BLaER1 treated with 17β-estradiol and CSF1 and Interleukin-3, amounts not matched to agents 10 nM and 100 nM (cell line): ENCODE results near the gene OPA3.

ENCODE experiments used
- H3K27ac ChIP-seq, 11 experiments: shearing (Covaris generic); formaldehyde crosslinking; 2 replicates each; pipeline ENCODE4 v1.8.1; 2022
- H3K27me3 ChIP-seq, 11 experiments: shearing (Covaris generic); formaldehyde crosslinking; 2 replicates each; pipeline ENCODE4 v1.8.1; 2022
- H3K36me3 ChIP-seq, 11 experiments: shearing (Covaris generic); formaldehyde crosslinking; 2 replicates each; pipeline ENCODE4 v1.8.1; 2022
- H3K4me1 ChIP-seq, 10 experiments: shearing (Covaris generic); formaldehyde crosslinking; 2 replicates each; pipeline ENCODE4 v1.8.1; 2022
- H3K4me2 ChIP-seq, 11 experiments: shearing (Covaris generic); formaldehyde crosslinking; 2 replicates each; pipeline ENCODE4 v1.8.1; 2022
- H3K4me3 ChIP-seq, 10 experiments: shearing (Covaris generic); formaldehyde crosslinking; 2 replicates each; pipeline ENCODE4 v1.8.1; 2022
- H3K9ac ChIP-seq, 11 experiments: shearing (Covaris generic); formaldehyde crosslinking; 2 replicates each; pipeline ENCODE4 v1.8.1; 2022
- H3K9me3 ChIP-seq, 11 experiments: shearing (Covaris generic); formaldehyde crosslinking; replicated peaks in 1 of 11; 2 replicates each; pipeline ENCODE4 v1.8.1; 2022
- H4K20me1 ChIP-seq, 11 experiments: shearing (Covaris generic); formaldehyde crosslinking; 2 replicates each; pipeline ENCODE4 v1.8.1; 2022
- Cebpa-rat ChIP-seq, 11 experiments: shearing (Covaris generic); IDR thresholded peaks; 2 replicates each; pipeline ENCODE4 v1.8.1; 2022

Gene OPA3

DNA sequence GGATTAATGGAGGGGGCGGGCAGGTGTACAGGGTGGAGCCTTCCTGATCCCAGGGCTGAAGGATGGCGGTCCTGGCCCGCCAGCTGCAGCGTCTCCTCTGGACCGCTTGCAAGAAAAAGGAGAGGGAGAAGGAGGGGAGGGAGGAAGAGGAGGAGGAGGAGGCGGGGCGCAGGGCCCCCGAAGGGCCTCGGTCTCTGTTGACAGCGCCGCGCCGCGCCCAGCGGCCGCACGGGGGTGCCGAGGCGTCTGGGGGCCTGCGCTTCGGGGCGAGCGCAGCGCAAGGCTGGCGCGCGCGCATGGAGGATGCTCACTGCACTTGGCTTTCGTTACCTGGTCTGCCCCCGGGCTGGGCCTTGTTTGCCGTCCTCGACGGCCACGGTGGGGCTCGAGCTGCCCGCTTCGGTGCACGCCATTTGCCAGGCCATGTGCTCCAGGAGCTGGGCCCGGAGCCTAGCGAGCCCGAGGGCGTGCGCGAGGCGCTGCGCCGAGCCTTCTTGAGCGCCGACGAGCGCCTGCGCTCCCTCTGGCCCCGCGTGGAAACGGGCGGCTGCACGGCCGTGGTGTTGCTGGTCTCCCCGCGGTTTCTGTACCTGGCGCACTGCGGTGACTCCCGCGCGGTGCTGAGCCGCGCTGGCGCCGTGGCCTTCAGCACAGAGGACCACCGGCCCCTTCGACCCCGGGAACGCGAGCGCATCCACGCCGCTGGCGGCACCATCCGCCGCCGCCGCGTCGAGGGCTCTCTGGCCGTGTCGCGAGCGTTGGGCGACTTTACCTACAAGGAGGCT lies 86.0 kb downstream of the OPA3 start, which contains the start of gene PPM1N:
PPM1N (plus strand) TSS at position 33 of the 785 bp plus-strand sequence; CDS start at position 63, 30 bp downstream.
- TF ChIP-seq Cebpa-rat (IDR thresholded peaks at IDR 0.05): no peak
- peak within 1 kb of the TSS in 10 of 11 experiments; percentile 18 to 72 (median 62); a peak in 18 of 22 replicates for H3K9ac ChIP-seq
- H4K20me1 ChIP-seq: peaks cover 0 to 43% (median 25%) of the 10 kb centered on the region in 11 experiments; a peak in 13 of 22 replicates
- peak within 1 kb of the TSS; percentile 56 to 96 (median 76) for H3K4me3 ChIP-seq
- H3K27ac ChIP-seq: peak within 1 kb of the TSS in 5 of 11 experiments; percentile 21 to 60 (median 37); a peak in 6 of 22 replicates
- H3K4me2 ChIP-seq: peak within 1 kb of the TSS; percentile 83 to 100 (median 99)
- H3K9me3 ChIP-seq: peaks cover 0 to 9% (median 0%) of the 10 kb centered on the region in 11 experiments; a peak in 1 of 22 replicates
- H3K27me3 ChIP-seq: peaks cover 43 to 71% (median 64%) of the 10 kb centered on the region in 11 experiments
- peaks cover 0 to 12% (median 0%) of the 10 kb centered on the region in 11 experiments; a peak in 4 of 22 replicates for H3K36me3 ChIP-seq
- H3K4me1 ChIP-seq: peaks cover 38 to 81% (median 55%) of the 10 kb centered on the region in 10 experiments

DNA sequence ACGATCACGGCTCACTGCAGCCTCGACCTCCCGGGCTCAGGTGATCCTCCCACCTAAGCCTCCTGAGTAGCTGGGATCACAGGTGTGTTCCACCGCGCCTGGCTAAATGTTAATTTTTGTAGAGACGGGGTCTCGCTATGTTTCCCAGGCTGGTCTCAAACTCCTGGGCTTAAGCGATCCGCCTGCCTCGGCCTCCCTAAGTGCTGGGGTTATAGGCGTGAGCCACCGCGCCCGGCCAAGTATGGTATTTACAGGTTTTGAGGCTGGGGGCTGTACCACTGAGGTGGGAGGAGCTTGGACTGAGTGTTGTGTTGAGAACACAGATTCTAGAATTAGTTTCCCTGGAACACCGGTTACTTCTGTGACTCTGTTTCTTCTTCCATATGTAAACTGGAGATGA lies 86.8 kb downstream of the OPA3 start:
- Histone ChIP-seq H3K9ac (peak overlapping the region in 1 of 11 experiments; percentile 27; a peak in 1 of 22 replicates), H3K27me3 (peaks cover 43 to 71% (median 64%) of the 10 kb centered on the region in 11 experiments), H3K27ac (no peak overlapping the region), H3K9me3 (peaks cover 0 to 9% (median 0%) of the 10 kb centered on the region in 11 experiments; a peak in 1 of 22 replicates), H4K20me1 (peaks cover 0 to 43% (median 25%) of the 10 kb centered on the region in 11 experiments; a peak in 13 of 22 replicates), H3K36me3 (peaks cover 0 to 12% (median 0%) of the 10 kb centered on the region in 11 experiments; a peak in 4 of 22 replicates), H3K4me2 (peak overlapping the region; percentile 76 to 100 (median 97)), H3K4me1 (peaks cover 46 to 78% (median 62%) of the 10 kb centered on the region in 10 experiments), H3K4me3 (peak overlapping the region in 3 of 10 experiments; percentile 26 to 89 (median 84); a peak in 2 of 20 replicates)
- TF ChIP-seq Cebpa-rat (IDR thresholded peaks at IDR 0.05): no peak

DNA sequence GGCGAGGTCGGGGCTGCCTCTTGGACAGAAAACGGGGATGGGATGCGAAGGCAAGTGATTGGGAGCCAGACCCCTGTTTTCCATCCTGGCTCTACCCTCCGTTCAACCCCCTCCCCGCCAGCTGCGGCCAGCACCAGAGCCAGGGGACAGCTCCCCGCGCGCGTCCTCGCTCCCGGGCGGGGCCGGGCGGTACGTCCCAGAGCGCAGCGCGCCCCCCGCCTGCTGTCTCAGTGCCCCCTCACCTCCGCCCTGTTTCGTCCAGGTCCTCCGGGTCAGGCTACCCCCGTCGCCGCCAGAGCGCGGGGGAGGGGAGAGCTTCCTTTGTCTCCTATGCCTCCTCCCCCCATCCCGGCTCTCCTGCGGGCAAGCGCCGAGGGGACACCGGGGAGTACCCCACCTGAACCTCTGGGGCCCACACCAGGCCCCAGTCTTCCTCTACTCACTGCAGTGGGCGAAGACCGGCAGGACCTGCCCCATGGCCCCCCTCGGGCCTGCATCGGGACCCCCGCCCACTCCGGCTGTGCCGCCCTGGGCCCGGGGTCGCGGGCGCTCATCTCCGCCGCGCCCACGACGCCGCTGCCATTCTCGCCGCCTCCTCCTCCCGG lies 88.2 kb downstream of the OPA3 start:
- peak overlapping the region; percentile 68 to 96 (median 76) for H3K4me3 ChIP-seq
- peaks cover 43 to 69% (median 64%) of the 10 kb centered on the region in 11 experiments for H3K27me3 ChIP-seq
- peaks cover 0 to 9% (median 0%) of the 10 kb centered on the region in 11 experiments; a peak in 1 of 22 replicates for H3K9me3 ChIP-seq
- peak overlapping the region; percentile 96 to 100 (median 100) for H3K4me2 ChIP-seq
- peak overlapping the region; percentile 60 to 81 (median 74) for H3K9ac ChIP-seq
- peaks cover 0 to 12% (median 0%) of the 10 kb centered on the region in 11 experiments; a peak in 4 of 22 replicates for H3K36me3 ChIP-seq
- H3K27ac ChIP-seq: peak overlapping the region in 10 of 11 experiments; percentile 14 to 55 (median 42); a peak in 12 of 22 replicates
- peaks cover 0 to 43% (median 25%) of the 10 kb centered on the region in 11 experiments; a peak in 13 of 22 replicates for H4K20me1 ChIP-seq
- no peak for TF ChIP-seq Cebpa-rat (IDR thresholded peaks at IDR 0.05)
- H3K4me1 ChIP-seq: peaks cover 49 to 74% (median 56%) of the 10 kb centered on the region in 10 experiments

DNA sequence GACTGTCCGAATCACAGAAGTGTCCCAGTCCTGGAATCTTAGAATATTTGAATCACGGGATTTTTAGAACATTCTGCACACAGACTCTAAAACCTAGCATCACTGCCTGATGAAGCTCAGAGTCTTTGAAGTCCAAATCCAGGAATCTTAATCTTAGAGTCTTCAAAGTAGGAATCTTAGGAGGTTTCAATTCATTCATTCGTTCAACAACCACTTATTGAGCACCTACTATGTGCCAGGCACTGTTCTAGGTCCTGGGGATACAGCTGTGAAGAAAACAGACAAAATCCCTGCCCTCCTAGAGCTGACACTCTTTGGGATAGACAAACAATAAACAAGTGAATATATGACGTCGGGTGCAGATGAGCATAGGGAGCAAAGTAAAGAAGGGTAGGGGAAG lies 89.4 kb downstream of the OPA3 start:
- Histone ChIP-seq H3K36me3 (peaks cover 0 to 12% (median 0%) of the 10 kb centered on the region in 11 experiments; a peak in 4 of 22 replicates), H3K4me3 (no peak overlapping the region), H3K4me2 (peak overlapping the region in 2 of 11 experiments; percentile 96 to 97; a peak in 3 of 22 replicates), H3K9ac (no peak overlapping the region), H4K20me1 (peaks cover 0 to 43% (median 25%) of the 10 kb centered on the region in 11 experiments; a peak in 13 of 22 replicates), H3K27ac (no peak overlapping the region), H3K27me3 (peaks cover 43 to 61% (median 56%) of the 10 kb centered on the region in 11 experiments), H3K4me1 (peaks cover 45 to 65% (median 55%) of the 10 kb centered on the region in 10 experiments), H3K9me3 (peaks cover 0 to 9% (median 0%) of the 10 kb centered on the region in 11 experiments; a peak in 1 of 22 replicates)
- no peak for TF ChIP-seq Cebpa-rat (IDR thresholded peaks at IDR 0.05)

DNA sequence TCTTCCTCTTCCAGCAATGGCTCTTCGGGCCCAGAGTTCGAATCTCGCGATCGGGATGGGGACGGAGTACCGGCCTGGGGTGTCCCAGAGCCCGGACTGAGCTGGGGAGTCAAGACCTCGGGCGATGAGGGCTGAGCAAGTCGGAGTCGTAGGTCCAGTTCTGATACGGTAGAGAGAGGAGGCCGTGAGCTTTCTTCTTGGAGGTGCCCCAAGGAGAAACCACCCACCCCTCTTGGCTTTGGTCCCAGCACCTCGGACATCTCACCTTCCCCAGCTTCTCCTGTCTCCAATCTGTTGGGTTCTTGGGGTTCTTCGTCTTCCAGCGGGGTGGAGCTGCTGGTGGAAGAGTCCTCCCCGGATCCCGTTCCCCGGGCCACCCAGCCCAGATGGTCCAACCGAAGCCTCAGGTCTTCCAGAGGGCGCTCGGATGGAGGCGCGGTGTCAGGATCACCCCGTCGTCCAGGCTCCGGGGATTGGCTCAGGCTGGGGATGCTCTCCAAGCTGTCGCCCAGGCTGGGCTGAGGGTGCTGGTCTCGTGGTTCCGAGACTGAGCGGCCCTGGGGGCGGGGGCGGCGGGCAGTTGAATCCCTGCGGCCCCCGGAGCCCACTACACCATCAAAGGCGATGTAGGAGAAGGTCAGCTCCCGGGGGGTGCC lies 90.2 kb downstream of the OPA3 start:
- peaks cover 0 to 40% (median 22%) of the 10 kb centered on the region in 11 experiments; a peak in 13 of 22 replicates for H4K20me1 ChIP-seq

DNA sequence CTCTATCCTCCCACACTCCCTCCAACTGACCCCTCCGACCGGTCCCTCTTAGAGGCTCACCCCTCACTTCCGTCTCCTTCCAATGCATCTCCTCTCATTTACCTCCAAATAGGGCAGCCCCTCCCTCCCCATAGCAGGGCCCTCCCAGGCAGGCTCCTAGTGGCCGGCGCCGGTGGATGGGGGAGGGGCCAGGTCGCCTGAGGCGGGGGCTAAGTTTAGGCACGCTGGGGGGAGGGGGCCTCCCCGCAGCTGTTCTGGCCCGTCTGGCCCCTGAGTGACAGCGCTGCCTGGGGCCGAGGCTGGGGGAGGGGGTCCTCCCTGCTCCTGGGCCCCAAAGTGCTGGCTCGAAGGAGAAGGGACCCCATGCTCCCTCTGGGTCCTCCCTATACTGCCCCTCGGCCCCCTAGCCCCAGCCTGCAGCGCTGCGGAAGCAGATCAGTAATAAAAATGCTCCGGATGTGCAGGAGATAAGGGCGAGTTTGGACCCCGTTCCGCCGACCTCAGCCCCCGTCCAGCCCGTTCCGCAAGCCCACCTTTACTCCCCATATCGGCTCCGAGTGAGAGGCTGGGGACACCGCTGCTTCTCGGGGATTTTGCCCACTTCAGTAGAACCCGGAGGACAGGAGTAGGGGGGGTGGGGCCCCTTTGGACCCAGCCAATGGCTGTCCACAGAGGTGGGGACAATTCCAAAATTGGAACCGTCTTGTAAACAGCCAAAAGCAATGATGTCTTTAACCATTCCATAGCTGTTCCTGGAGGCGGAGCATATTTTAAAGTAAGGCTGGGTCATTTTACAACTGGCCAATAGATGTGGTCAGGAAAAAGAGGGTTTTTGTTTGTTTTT lies 91.8 kb downstream of the OPA3 start:
- H3K4me3 ChIP-seq: peak overlapping the region; percentile 59 to 74 (median 66)
- H3K9ac ChIP-seq: peak overlapping the region; percentile 65 to 82 (median 75)
- H3K4me2 ChIP-seq: peak overlapping the region; percentile 87 to 98 (median 94)
- no peaks in the 10 kb centered on the region for H3K9me3 ChIP-seq
- peaks cover 0 to 26% (median 0%) of the 10 kb centered on the region in 11 experiments; a peak in 4 of 22 replicates for H3K36me3 ChIP-seq
- TF ChIP-seq Cebpa-rat (IDR thresholded peaks at IDR 0.05): no peak
- H3K4me1 ChIP-seq: peaks cover 24 to 42% (median 34%) of the 10 kb centered on the region in 10 experiments
- H3K27ac ChIP-seq: peak overlapping the region; percentile 21 to 71 (median 59); a peak in 20 of 22 replicates
- H4K20me1 ChIP-seq: peaks cover 0 to 26% (median 11%) of the 10 kb centered on the region in 11 experiments; a peak in 10 of 22 replicates
- H3K27me3 ChIP-seq: peaks cover 22 to 37% (median 32%) of the 10 kb centered on the region in 11 experiments

More for the DNA sequence above, 90.2 kb downstream of the OPA3 start:
- peaks cover 37 to 53% (median 48%) of the 10 kb centered on the region in 11 experiments for H3K27me3 ChIP-seq
- H3K9ac ChIP-seq: no peak overlapping the region
- H3K9me3 ChIP-seq: peaks cover 0 to 7% (median 0%) of the 10 kb centered on the region in 11 experiments; a peak in 1 of 22 replicates
- peaks cover 40 to 57% (median 50%) of the 10 kb centered on the region in 10 experiments for H3K4me1 ChIP-seq
- H3K36me3 ChIP-seq: peaks cover 0 to 12% (median 0%) of the 10 kb centered on the region in 11 experiments; a peak in 4 of 22 replicates
- no peak overlapping the region for H3K4me3 ChIP-seq
- no peak for TF ChIP-seq Cebpa-rat (IDR thresholded peaks at IDR 0.05)
- no peak overlapping the region for H3K27ac ChIP-seq
- H3K4me2 ChIP-seq: peak overlapping the region in 3 of 11 experiments; percentile 90 to 98 (median 92); a peak in 5 of 22 replicates

DNA sequence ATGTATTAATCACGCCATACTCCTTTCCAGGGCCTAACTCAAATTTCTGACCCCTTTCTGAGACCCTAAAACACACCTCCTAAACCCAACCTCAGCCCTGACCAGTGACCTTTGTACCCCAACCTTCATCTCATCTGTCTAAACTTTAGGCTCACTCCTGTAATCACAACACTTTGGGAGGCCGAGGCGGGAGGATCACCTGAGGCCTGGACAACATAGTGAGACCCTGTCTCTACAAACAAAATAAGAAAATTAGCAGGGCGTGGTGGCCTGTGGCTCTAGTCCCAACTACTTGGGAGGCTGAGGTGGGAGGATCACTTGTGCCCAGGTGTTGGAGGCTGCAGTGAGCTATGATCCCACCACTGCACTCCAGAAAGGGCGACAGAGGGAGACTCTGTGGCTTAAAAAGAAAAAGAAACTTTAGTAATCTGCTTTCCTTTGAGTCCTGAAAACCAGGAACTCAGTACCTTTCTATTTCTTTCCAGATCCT lies 92.4 kb downstream of the OPA3 start:
- H3K9ac ChIP-seq: peak overlapping the region in 10 of 11 experiments; percentile 68 to 82 (median 75); a peak in 16 of 22 replicates

More for the DNA sequence above, 92.4 kb downstream of the OPA3 start:
- Histone ChIP-seq H4K20me1 (peaks cover 0 to 26% (median 11%) of the 10 kb centered on the region in 11 experiments; a peak in 10 of 22 replicates), H3K36me3 (peaks cover 0 to 30% (median 0%) of the 10 kb centered on the region in 11 experiments; a peak in 4 of 22 replicates), H3K4me3 (peak overlapping the region in 9 of 10 experiments; percentile 61 to 74 (median 66); a peak in 18 of 20 replicates), H3K4me1 (peaks cover 18 to 35% (median 28%) of the 10 kb centered on the region in 10 experiments), H3K4me2 (peak overlapping the region; percentile 87 to 98 (median 94)), H3K27me3 (peaks cover 19 to 31% (median 29%) of the 10 kb centered on the region in 11 experiments), H3K27ac (peak overlapping the region in 5 of 11 experiments; percentile 35 to 71 (median 63); a peak in 7 of 22 replicates), H3K9me3 (no peaks in the 10 kb centered on the region)
- TF ChIP-seq Cebpa-rat (IDR thresholded peaks at IDR 0.05): no peak
